Type B pancreatic cell (in vitro differentiated cells): ENCODE measurements around the gene FGF3. TPM values are rescaled to one million over a fixed set of nuclear protein-coding genes. Genes with fewer than 3 reads are reported as not detected.

Experiments used
- DNase-seq: peaks from one replicate; pipeline ENCODE4 v3.0.0; 2021; ENCODE audit warnings: mixed read lengths; ENCODE audit not compliant: unreplicated experiment; ENCODE audit errors: extremely low spot score
- H3K27ac Mint-ChIP-seq: 2 replicates; pipeline ENCODE4 v1.8.0; 2021; ENCODE audit warnings: mild to moderate bottlenecking, mixed read lengths
- H3K27me3 Mint-ChIP-seq: 2 replicates; pipeline ENCODE4 v1.8.0; 2021; ENCODE audit warnings: mixed read lengths
- H3K36me3 Mint-ChIP-seq: 2 replicates; pipeline ENCODE4 v1.8.0; 2021; ENCODE audit warnings: mixed read lengths
- H3K4me1 Mint-ChIP-seq: one replicate; pipeline ENCODE4 v1.8.0; 2021; ENCODE audit warnings: mixed read lengths; ENCODE audit not compliant: unreplicated experiment
- H3K4me3 Mint-ChIP-seq: 2 replicates; pipeline ENCODE4 v1.8.0; 2021; ENCODE audit warnings: mild to moderate bottlenecking, mixed read lengths
- H3K9me3 Mint-ChIP-seq: 2 replicates; pipeline ENCODE4 v1.8.0; 2021; ENCODE audit warnings: mixed read lengths
- long read RNA-seq: library from polyadenylated mRNA; unstranded; transcript quantifications from one replicate; pipeline ENCODE4 v2.0.0, GENCODE V29; 2020
- total RNA-seq: library from RNA; stranded (reverse); gene quantifications from 2 replicates; pipeline ENCODE4 v1.2.1, GENCODE V29; 2021; ENCODE audit warnings: low replicate concordance
- TF ChIP-seq, protein P1 (sequence below): fragments of 200-600 bp; sonication (generic); conservative IDR thresholded peaks from 2 replicates; pipeline ENCODE4 v1.5.0; 2021; ENCODE audit warnings: antibody characterized with exemption, mild to moderate bottlenecking

FGF3 gene
- not detected in 2 replicates for total RNA-seq
- long read RNA-seq, result 0 reads

DNA sequence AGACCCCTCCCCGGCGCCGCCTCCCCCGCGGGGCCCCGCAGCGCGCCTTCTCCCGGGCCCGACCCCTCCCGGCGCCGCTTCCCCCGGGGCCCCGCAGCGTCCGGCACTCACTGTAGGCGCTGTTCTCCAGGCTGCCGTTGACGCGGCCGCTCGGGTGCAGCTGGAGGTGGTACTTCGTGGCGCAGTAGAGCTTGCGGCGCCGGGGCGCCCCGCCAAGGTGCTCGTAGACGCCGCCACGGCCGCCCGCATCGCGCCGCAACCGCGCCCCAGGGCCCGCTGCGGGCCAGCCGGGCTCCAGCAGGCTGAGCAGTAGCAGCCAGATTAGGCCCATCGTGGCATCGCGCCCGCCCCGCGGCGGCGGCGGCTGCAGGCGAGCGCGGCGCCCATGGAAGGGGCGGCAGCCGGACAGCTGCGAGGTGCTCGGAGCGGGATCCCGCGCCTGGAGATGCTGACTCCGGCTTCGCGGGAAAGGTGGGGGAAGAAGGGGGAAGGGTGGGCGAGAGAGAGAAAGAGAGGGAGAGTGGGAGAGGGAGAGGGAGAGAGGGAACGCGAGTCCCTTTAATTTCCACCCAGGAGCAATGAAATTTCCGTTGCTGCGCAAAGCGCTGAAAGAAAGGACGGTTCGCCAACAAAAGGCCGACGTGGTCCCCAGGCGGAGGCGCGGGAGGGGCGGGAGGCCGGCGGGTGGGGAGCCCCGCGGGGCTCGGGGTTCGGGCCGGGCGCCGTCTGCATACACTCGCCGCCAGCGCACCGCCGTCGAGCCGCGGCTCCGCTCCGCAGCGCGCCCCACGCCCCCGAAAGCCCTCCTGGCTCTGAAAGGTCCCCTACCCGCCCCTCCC lies at the start of gene FGF3:
TSS of gene FGF3 (minus strand) at position 814 of the 839 bp plus-strand sequence. CDS start at position 331, 483 bp downstream.
- H3K4me1 Mint-ChIP-seq, result peaks cover 5% of the 10 kb centered on the region

GRCh38 chr11:69868871-69869270 lies 49.7 kb upstream of the FGF3 start:
- H3K4me3 Mint-ChIP-seq, result no peak overlapping the region
- peaks cover 16% of the 10 kb centered on the region for H3K27me3 Mint-ChIP-seq
- peaks cover 15% of the 10 kb centered on the region for H3K4me1 Mint-ChIP-seq
- DNase-seq, result no peak
- no peak overlapping the region for H3K27ac Mint-ChIP-seq
- TF ChIP-seq, protein P1, sequence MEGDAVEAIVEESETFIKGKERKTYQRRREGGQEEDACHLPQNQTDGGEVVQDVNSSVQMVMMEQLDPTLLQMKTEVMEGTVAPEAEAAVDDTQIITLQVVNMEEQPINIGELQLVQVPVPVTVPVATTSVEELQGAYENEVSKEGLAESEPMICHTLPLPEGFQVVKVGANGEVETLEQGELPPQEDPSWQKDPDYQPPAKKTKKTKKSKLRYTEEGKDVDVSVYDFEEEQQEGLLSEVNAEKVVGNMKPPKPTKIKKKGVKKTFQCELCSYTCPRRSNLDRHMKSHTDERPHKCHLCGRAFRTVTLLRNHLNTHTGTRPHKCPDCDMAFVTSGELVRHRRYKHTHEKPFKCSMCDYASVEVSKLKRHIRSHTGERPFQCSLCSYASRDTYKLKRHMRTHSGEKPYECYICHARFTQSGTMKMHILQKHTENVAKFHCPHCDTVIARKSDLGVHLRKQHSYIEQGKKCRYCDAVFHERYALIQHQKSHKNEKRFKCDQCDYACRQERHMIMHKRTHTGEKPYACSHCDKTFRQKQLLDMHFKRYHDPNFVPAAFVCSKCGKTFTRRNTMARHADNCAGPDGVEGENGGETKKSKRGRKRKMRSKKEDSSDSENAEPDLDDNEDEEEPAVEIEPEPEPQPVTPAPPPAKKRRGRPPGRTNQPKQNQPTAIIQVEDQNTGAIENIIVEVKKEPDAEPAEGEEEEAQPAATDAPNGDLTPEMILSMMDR, result no peak
- peaks cover 4% of the 10 kb centered on the region for H3K9me3 Mint-ChIP-seq
- no peaks in the 10 kb centered on the region for H3K36me3 Mint-ChIP-seq

More for the DNA sequence above, at the start of gene FGF3:
- no peak for DNase-seq
- Mint-ChIP-seq H3K27me3 (peaks cover 72% of the 10 kb centered on the region), H3K36me3 (no peaks in the 10 kb centered on the region), H3K4me3 (peak within 1 kb of the TSS; percentile 5), H3K9me3 (no peaks in the 10 kb centered on the region), H3K27ac (no peak within 1 kb of the TSS)
- TF ChIP-seq, protein P1, result no peak

DNA sequence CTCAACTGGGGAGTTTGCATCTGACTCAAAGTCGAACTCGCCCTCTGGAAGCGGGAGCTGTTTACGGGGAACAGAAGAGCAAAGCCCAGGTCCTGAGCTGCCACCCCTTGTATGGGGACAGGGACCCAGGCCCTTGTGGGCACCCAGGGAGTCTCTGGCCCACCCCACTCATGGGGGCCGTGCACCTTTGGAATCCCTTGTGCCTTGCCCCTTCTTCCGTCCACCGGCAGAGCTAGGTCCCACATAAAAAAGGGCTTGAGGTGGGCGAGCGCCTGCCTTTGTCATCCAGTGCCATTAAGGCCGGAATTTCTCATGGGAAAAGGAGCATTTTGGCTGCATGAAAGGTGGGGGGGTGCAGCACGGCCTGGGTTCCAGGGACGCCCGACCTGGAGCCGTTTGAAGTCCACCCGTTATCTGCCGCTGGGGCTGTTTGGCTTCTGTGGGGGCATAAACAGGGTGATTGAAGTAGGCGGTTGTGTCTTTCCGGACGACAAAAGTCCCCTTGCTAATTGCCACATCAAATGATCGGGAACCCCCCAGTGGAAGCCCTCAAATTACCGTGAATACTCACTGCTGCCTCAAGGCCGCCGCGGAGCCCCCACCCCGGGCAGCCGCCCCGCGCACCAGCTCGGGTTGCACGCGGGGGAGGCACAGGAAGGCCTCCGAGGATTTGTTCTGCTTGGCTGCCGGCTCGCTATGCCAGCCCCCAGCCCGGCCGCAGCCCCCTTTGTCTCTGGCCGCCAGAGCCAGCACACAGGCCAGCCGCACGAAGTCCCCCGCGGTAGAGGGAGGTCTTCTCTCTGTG lies 49.0 kb upstream of the FGF3 start:
- Mint-ChIP-seq H3K4me1 (peaks cover 15% of the 10 kb centered on the region), H3K27ac (no peak overlapping the region), H3K9me3 (peaks cover 4% of the 10 kb centered on the region), H3K36me3 (no peaks in the 10 kb centered on the region), H3K4me3 (no peak overlapping the region), H3K27me3 (peaks cover 20% of the 10 kb centered on the region)
- no peak for DNase-seq
- TF ChIP-seq, protein P1, result no peak

GRCh38 chr11:69867076-69868005 lies 48.1 kb upstream of the FGF3 start:
- no peak overlapping the region for H3K27ac Mint-ChIP-seq
- peaks cover 12% of the 10 kb centered on the region for H3K4me1 Mint-ChIP-seq
- no peaks in the 10 kb centered on the region for H3K36me3 Mint-ChIP-seq
- H3K4me3 Mint-ChIP-seq, result no peak overlapping the region
- no peak for DNase-seq
- H3K27me3 Mint-ChIP-seq, result peaks cover 22% of the 10 kb centered on the region
- no peaks in the 10 kb centered on the region for H3K9me3 Mint-ChIP-seq
- TF ChIP-seq, protein P1, result no peak

GRCh38 chr11:69866648-69867047 lies 47.4 kb upstream of the FGF3 start:
- TF ChIP-seq, protein P1, result no peak
- peaks cover 26% of the 10 kb centered on the region for H3K27me3 Mint-ChIP-seq
- peaks cover 12% of the 10 kb centered on the region for H3K4me1 Mint-ChIP-seq
- H3K4me3 Mint-ChIP-seq, result no peak overlapping the region
- H3K27ac Mint-ChIP-seq, result no peak overlapping the region
- DNase-seq, result no peak
- no peaks in the 10 kb centered on the region for H3K9me3 Mint-ChIP-seq
- no peaks in the 10 kb centered on the region for H3K36me3 Mint-ChIP-seq
